CD14-positive monocyte (primary cell): ENCODE measurements around the gene CFAP221. TPM values are rescaled to one million over a fixed set of nuclear protein-coding genes. Genes with fewer than 3 reads are reported as not detected.

Source experiments
- DNase-seq, 3 donors: peaks; one replicate each; pipeline ENCODE4 v3.0.0-alpha.2; 2011 to 2022
- H2AFZ ChIP-seq: 2 replicates; pipeline ENCODE4 v1.6.0; 2012; ENCODE audit warnings: mild to moderate bottlenecking, low read depth, low read length, inconsistent platforms; ENCODE audit not compliant: insufficient read depth, poor library complexity, severe bottlenecking
- H3K27ac ChIP-seq, 2 donors: 1 replicate in 1 of 2; 2 replicates in 1 of 2; pipeline ENCODE4 v1.5.1; 2012 to 2013; ENCODE audit warnings: low read length in 2 of 2, control low read depth in 1 of 2, inconsistent platforms in 1 of 2, low read depth in 1 of 2, mild to moderate bottlenecking in 1 of 2
- H3K27me3 ChIP-seq, 2 donors: one replicate each; pipeline versions ENCODE4 v1.6.0 to v1.6.1; 2011 to 2013; ENCODE audit warnings: low read length in 2 of 2; ENCODE audit not compliant: control insufficient read depth in 2 of 2, insufficient read depth in 2 of 2
- H3K36me3 ChIP-seq, 2 donors: replicated peaks in 1 of 2; 1 replicate in 1 of 2; 2 replicates in 1 of 2; pipeline versions ENCODE4 v1.5.1 to v1.6.1; 2012 to 2013; ENCODE audit warnings: low read length in 2 of 2, control low read depth in 1 of 2, inconsistent platforms in 1 of 2, mild to moderate bottlenecking in 1 of 2; ENCODE audit not compliant: insufficient read depth in 2 of 2, control insufficient read depth in 1 of 2
- H3K4me1 ChIP-seq, 2 donors: 1 replicate in 1 of 2; 2 replicates in 1 of 2; pipeline versions ENCODE4 v1.5.1 to v1.6.1; 2012 to 2013; ENCODE audit warnings: low read length in 2 of 2, control low read depth in 1 of 2, inconsistent platforms in 1 of 2, mild to moderate bottlenecking in 1 of 2, moderate library complexity in 1 of 2; ENCODE audit not compliant: insufficient read depth in 2 of 2, control insufficient read depth in 1 of 2
- H3K4me2 ChIP-seq: replicated peaks from 2 replicates; pipeline ENCODE3; 2012; ENCODE audit warnings: low read length, moderate library complexity, mild to moderate bottlenecking; ENCODE audit not compliant: poor library complexity, severe bottlenecking; ENCODE audit errors: extremely low read depth
- H3K4me3 ChIP-seq, 3 experiments: fragments of 200-600 bp in 1 of 3; sonication (generic) in 1 of 3; replicated peaks in 1 of 3; 1 replicate in 2 of 3; 2 replicates in 1 of 3; pipeline ENCODE4 v1.5.1; 2011 to 2013; ENCODE audit warnings: low read length in 3 of 3, mild to moderate bottlenecking in 3 of 3, control low read depth in 2 of 3, low read depth in 2 of 3, inconsistent platforms in 1 of 3, moderate library complexity in 1 of 3
- H3K79me2 ChIP-seq: 2 replicates; pipeline ENCODE4 v1.6.0; 2012; ENCODE audit warnings: mild to moderate bottlenecking, control low read depth, inconsistent platforms, low read length, moderate library complexity; ENCODE audit not compliant: insufficient read depth
- H3K9ac ChIP-seq: 2 replicates; pipeline ENCODE4 v1.6.0; 2017; ENCODE audit warnings: low read length, mild to moderate bottlenecking; ENCODE audit not compliant: insufficient read depth, poor library complexity, severe bottlenecking
- H3K9me3 ChIP-seq, 2 donors: replicated peaks in 1 of 2; 1 replicate in 1 of 2; 2 replicates in 1 of 2; pipeline versions ENCODE4 v1.5.1 to v1.6.1; 2012 to 2013; ENCODE audit warnings: low read length in 2 of 2, control low read depth in 1 of 2; ENCODE audit not compliant: control insufficient read depth in 1 of 2, insufficient read depth in 1 of 2
- H4K20me1 ChIP-seq: 2 replicates; pipeline ENCODE4 v1.6.0; 2012; ENCODE audit warnings: mild to moderate bottlenecking, low read length, control low read depth, moderate library complexity; ENCODE audit not compliant: insufficient read depth
- H3K27ac Mint-ChIP-seq, 7 donors: one replicate each; pipeline ENCODE4 v1.8.0; 2020; ENCODE audit warnings: mild to moderate bottlenecking in 7 of 7, mixed read lengths in 7 of 7, moderate library complexity in 6 of 7, inconsistent platforms in 2 of 7
- H3K27me3 Mint-ChIP-seq, 3 donors: one replicate each; pipeline ENCODE4 v1.8.0; 2021 to 2022; ENCODE audit warnings: low read depth in 3 of 3, mild to moderate bottlenecking in 3 of 3, mixed read lengths in 3 of 3, moderate library complexity in 3 of 3, inconsistent platforms in 1 of 3
- H3K36me3 Mint-ChIP-seq, 2 donors: one replicate each; pipeline ENCODE4 v1.8.0; 2020; ENCODE audit warnings: mixed read lengths in 2 of 2, inconsistent platforms in 1 of 2, mild to moderate bottlenecking in 1 of 2
- H3K4me1 Mint-ChIP-seq: one replicate; pipeline ENCODE4 v1.8.0; 2020; ENCODE audit warnings: mild to moderate bottlenecking, mixed read lengths
- H3K4me3 Mint-ChIP-seq, 2 donors: one replicate each; pipeline ENCODE4 v1.8.0; 2020; ENCODE audit warnings: mild to moderate bottlenecking in 2 of 2, mixed read lengths in 2 of 2, moderate library complexity in 1 of 2
- H3K9me3 Mint-ChIP-seq, 7 donors: one replicate each; pipeline ENCODE4 v1.8.0; 2020 to 2022; ENCODE audit warnings: mixed read lengths in 7 of 7, mild to moderate bottlenecking in 6 of 7, moderate library complexity in 6 of 7, inconsistent platforms in 2 of 7
- WGBS: methylation state at CpG from one replicate; pipeline ENCODE4 v1.1.5; 2013; ENCODE audit warnings: missing lambda C conversion rate; ENCODE audit not compliant: insufficient coverage; 5-methylcytosine and 5-hydroxymethylcytosine counted together
- intact Hi-C, 2 donors: fragments of 100-400 bp; cut with micrococcal nuclease; formaldehyde crosslinking; loops; one replicate each; pipeline versions ENCODE4 v1.15.0 to v1.15.1; 2023
- polyA plus RNA-seq, 3 donors: library from polyadenylated mRNA; depleted of rRNA in 1 of 3; unstranded in 2 of 3; stranded (reverse) in 1 of 3; fragments of 300-500 nt in 2 of 3; fragments of >200 nt in 1 of 3; fragmentation: Illumina TruSeq in 2 of 3; gene quantifications; 1 replicate in 2 of 3; 2 replicates in 1 of 3; pipeline ENCODE4 v1.2.3, GENCODE V29; 2012 to 2021
- TF ChIP-seq, protein P1 (sequence below): fragments of 200-600 bp; IDR thresholded peaks from one replicate; pipeline ENCODE4 v1.8.0; 2022; ENCODE audit warnings: antibody characterized with exemption, mild to moderate bottlenecking

The CFAP221 gene
- polyA plus RNA-seq, 3 donors: not detected

DNA sequence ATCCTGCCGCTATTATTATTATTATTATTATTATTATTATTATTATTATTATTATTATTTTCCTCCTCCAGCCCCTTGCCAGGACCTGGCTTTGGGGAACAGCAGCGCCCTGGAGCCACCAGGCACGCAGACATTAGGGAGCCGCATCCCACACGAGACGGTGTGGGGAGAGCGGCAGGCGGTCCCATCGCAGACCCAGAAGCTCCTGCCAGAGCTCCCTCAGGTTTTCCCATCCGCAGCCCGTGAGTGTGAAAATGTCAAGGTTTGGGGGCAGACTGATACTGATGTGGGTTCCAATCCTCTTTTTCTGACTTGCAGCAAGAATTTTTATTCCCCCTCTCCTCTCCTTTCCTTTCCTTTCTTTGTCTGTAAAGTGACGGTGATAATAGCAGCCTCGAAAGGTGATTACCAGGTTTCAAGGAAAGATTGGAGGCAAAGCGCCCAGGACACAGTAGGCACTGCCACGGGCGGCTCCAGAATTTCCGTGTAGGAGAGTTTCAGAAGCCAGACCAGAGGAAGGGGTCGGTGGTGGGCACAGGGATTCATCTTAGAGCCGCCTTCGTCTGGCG is 20.8 kb upstream of the CFAP221 start:
- H3K27ac ChIP-seq: no peak overlapping the region
- no peaks in the 10 kb centered on the region for H4K20me1 ChIP-seq
- no peaks in the 10 kb centered on the region for H3K79me2 ChIP-seq
- intact Hi-C loops: no loop called here
- no peak overlapping the region for H3K9ac ChIP-seq
- Mint-ChIP-seq H3K9me3 (peaks cover 0 to 13% (median 0%) of the 10 kb centered on the region in 7 donors), H3K36me3 (no peaks in the 10 kb centered on the region), H3K27me3 (peaks cover 35 to 52% (median 40%) of the 10 kb centered on the region in 3 donors), H3K4me3 (peak overlapping the region in 1 of 2 donors; percentile 71), H3K4me1 (no peaks in the 10 kb centered on the region), H3K27ac (peak overlapping the region in 1 of 7 donors; percentile 43)
- no peak overlapping the region for H3K4me2 ChIP-seq
- H3K36me3 ChIP-seq: no peaks in the 10 kb centered on the region
- DNase-seq: no peak
- TF ChIP-seq, protein P1, sequence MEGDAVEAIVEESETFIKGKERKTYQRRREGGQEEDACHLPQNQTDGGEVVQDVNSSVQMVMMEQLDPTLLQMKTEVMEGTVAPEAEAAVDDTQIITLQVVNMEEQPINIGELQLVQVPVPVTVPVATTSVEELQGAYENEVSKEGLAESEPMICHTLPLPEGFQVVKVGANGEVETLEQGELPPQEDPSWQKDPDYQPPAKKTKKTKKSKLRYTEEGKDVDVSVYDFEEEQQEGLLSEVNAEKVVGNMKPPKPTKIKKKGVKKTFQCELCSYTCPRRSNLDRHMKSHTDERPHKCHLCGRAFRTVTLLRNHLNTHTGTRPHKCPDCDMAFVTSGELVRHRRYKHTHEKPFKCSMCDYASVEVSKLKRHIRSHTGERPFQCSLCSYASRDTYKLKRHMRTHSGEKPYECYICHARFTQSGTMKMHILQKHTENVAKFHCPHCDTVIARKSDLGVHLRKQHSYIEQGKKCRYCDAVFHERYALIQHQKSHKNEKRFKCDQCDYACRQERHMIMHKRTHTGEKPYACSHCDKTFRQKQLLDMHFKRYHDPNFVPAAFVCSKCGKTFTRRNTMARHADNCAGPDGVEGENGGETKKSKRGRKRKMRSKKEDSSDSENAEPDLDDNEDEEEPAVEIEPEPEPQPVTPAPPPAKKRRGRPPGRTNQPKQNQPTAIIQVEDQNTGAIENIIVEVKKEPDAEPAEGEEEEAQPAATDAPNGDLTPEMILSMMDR: no peak
- no peaks in the 10 kb centered on the region for H3K4me1 ChIP-seq
- no peak overlapping the region for H2AFZ ChIP-seq
- H3K4me3 ChIP-seq: no peak overlapping the region
- H3K27me3 ChIP-seq: peaks cover 33 to 40% of the 10 kb centered on the region in 2 donors
- 11% methylated on average over 13 of the region's 21 CpGs for WGBS
- H3K9me3 ChIP-seq: no peaks in the 10 kb centered on the region

DNA sequence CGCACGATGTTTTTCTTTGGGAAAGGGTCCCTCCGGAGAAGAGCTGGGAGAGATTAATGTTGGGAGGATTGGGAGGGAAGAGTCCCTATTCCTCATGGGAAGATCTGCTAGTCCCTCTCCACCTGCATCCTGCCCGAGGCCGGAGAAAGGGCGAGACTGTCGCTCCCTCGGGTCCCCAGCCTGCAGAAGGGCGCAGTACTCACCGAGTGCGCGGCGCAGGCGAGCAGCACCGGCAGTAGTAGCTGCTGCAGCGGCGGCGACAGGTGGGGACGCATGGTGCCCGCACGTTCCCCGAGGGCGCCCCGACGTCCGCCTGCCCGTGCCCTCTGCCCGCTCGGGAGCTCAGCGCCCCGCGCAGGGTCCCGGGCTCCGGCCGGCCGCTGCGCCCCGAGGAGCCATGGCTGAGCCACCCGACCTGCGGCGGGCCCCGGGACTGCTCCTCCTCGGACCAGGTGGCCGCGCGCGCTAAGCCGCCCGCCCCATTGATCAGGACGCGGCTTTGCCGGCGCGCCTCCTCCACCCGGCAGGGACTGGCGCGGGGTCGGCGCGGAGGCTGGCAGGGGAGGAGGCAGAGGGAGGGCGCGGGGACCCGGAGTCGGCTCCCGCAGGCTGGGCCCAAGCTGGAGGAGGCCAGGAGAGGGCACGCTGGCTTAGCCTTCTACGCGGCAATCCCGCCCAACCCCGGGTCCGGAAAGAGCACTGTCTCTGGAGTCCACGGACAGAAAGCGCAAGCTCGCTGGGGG is 20.1 kb upstream of the CFAP221 start, which contains the start of gene SCTR:
Gene SCTR (minus strand): TSS at position 532 of the 743 bp plus-strand sequence. CDS start 257 bp downstream, at position 275.
- Histone ChIP-seq H4K20me1 (no peaks in the 10 kb centered on the region), H3K9me3 (no peaks in the 10 kb centered on the region), H3K27me3 (peaks cover 33 to 40% of the 10 kb centered on the region in 2 donors), H3K27ac (no peak within 1 kb of the TSS), H3K4me1 (no peaks in the 10 kb centered on the region), H3K79me2 (no peaks in the 10 kb centered on the region), H3K9ac (no peak within 1 kb of the TSS), H3K36me3 (no peaks in the 10 kb centered on the region), H3K4me2 (no peak within 1 kb of the TSS), H2AFZ (no peak within 1 kb of the TSS), H3K4me3 (no peak within 1 kb of the TSS)
- peak within 1 kb of the TSS in 1 of 7 donors; percentile 43 for H3K27ac Mint-ChIP-seq
- 10% methylated on average over 74 of the region's 74 CpGs for WGBS
- peaks cover 37 to 50% (median 40%) of the 10 kb centered on the region in 3 donors for H3K27me3 Mint-ChIP-seq
- no peaks in the 10 kb centered on the region for H3K4me1 Mint-ChIP-seq
- peak within 1 kb of the TSS in 1 of 2 donors; percentile 76 for H3K4me3 Mint-ChIP-seq
- intact Hi-C loops: no loop called here
- TF ChIP-seq, protein P1: no peak
- no peaks in the 10 kb centered on the region for H3K36me3 Mint-ChIP-seq
- no peak for DNase-seq
- H3K9me3 Mint-ChIP-seq: peaks cover 0 to 13% (median under 1%) of the 10 kb centered on the region in 7 donors
